OCI-LY1 (cell line): ENCODE results near the gene CREG2.
A peak's percentile ranks its signal among the peaks of the same experiment; 100 is the strongest.

Source experiments
- H2AFZ ChIP-seq: fragments of 200-600 bp; sonication (generic), shearing (Covaris generic); 2 replicates; pipeline ENCODE4 v1.6.0; 2014; ENCODE audit warnings: antibody characterized with exemption, mild to moderate bottlenecking, low read length
- H3F3A ChIP-seq: fragments of 200-600 bp; sonication (generic), shearing (Covaris generic); 2 replicates; pipeline ENCODE4 v1.6.0; 2014; ENCODE audit warnings: mild to moderate bottlenecking, antibody characterized with exemption, low read length, moderate library complexity; ENCODE audit not compliant: insufficient read depth
- H3K27ac ChIP-seq: fragments of 200-600 bp; sonication (generic); 2 replicates; pipeline ENCODE4 v1.5.1; 2014; ENCODE audit warnings: low read length, mixed run types, mild to moderate bottlenecking, low read depth; ENCODE audit not compliant: poor library complexity, severe bottlenecking
- H3K27me3 ChIP-seq: fragments of 200-600 bp; sonication (generic); 2 replicates; pipeline ENCODE4 v1.6.0; 2014; ENCODE audit warnings: antibody characterized with exemption, mild to moderate bottlenecking, low read length, moderate library complexity; ENCODE audit not compliant: insufficient read depth
- H3K36me3 ChIP-seq: fragments of 200-600 bp; sonication (generic); 2 replicates; pipeline ENCODE4 v1.6.1; 2014; ENCODE audit warnings: mild to moderate bottlenecking, antibody characterized with exemption, low read length, moderate library complexity, mixed read lengths; ENCODE audit not compliant: insufficient read depth
- H3K4me1 ChIP-seq: fragments of 200-600 bp; sonication (generic); 2 replicates; pipeline ENCODE4 v1.5.1; 2014; ENCODE audit warnings: mild to moderate bottlenecking, low read length, moderate library complexity; ENCODE audit not compliant: insufficient read depth, severe bottlenecking
- H3K4me2 ChIP-seq: fragments of 200-600 bp; sonication (generic), shearing (Covaris generic); 2 replicates; pipeline ENCODE4 v1.6.1; 2014; ENCODE audit warnings: low read length
- H3K4me3 ChIP-seq: fragments of 200-600 bp; sonication (generic); 2 replicates; pipeline ENCODE4 v1.5.1; 2014; ENCODE audit warnings: low read length, low read depth, mild to moderate bottlenecking, mixed read lengths; ENCODE audit not compliant: poor library complexity, severe bottlenecking
- H3K79me2 ChIP-seq: fragments of 200-600 bp; shearing (Covaris generic); 2 replicates; pipeline ENCODE4 v1.6.1; 2016; ENCODE audit warnings: mixed run types, low read length, mixed read lengths; ENCODE audit not compliant: insufficient read depth
- H3K9ac ChIP-seq: fragments of 200-600 bp; sonication (generic), shearing (Covaris generic); 2 replicates; pipeline ENCODE4 v1.6.1; 2014; ENCODE audit warnings: mild to moderate bottlenecking, low read length, mixed read lengths
- H3K9me2 ChIP-seq: fragments of 200-600 bp; sonication (generic), shearing (Covaris generic); 2 replicates; pipeline ENCODE4 v1.6.1; 2014; ENCODE audit warnings: low read depth, mild to moderate bottlenecking, low read length, mixed read lengths
- H3K9me3 ChIP-seq: fragments of 200-600 bp; shearing (Covaris generic); 2 replicates; pipeline ENCODE4 v1.6.1; 2014; ENCODE audit warnings: low read length, mixed read lengths
- H4K20me1 ChIP-seq: fragments of 200-600 bp; sonication (generic), shearing (Covaris generic); 2 replicates; pipeline ENCODE4 v1.6.0; 2016; ENCODE audit warnings: mild to moderate bottlenecking, low read length; ENCODE audit not compliant: insufficient read depth
- EZH2 ChIP-seq: fragments of 200-600 bp; sonication (generic), shearing (Covaris generic); IDR thresholded peaks from 2 replicates; pipeline ENCODE4 v1.8.0; 2017; ENCODE audit warnings: borderline replicate concordance, mixed run types, mild to moderate bottlenecking, antibody characterized with exemption, low read length, moderate library complexity, mixed read lengths
- TF ChIP-seq, protein P1 (sequence below): fragments of 200-600 bp; sonication (generic), shearing (Covaris generic); IDR thresholded peaks from 2 replicates; pipeline ENCODE4 v1.5.1; 2017; ENCODE audit warnings: mild to moderate bottlenecking, antibody characterized with exemption, low read length, moderate library complexity, mixed read lengths

The CREG2 gene

DNA sequence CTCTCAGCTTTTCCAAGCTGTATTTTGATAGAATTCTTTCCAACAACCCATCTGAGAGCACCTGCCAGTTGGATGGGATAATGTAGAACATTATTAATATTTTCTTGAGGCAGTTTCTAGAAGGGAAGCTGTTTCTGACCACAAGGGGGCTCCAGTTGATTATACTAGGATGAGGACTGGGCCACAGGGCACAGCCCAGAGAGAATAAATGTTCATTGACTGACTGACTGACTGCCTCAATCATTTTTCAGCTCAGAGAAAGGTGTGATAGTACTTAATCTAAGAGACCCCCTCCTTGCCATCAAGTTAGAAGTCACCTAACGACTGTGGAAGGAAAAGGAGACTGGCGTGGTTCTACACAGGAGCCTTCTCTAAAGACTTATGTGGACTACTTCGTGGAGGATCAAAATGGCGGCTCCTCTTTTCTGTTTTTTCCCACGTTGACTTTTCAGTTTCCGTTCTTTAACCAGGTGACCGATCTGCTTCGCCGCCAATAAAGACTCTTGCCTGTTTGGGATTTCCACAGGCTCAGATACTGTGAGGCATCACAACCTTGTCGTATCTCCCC lies 31.9 kb upstream of the CREG2 start:
- Histone ChIP-seq H3K4me2 (no peak overlapping the region), H3K9me3 (no peaks in the 10 kb centered on the region), H3K36me3 (no peaks in the 10 kb centered on the region), H3K9me2 (no peaks in the 10 kb centered on the region), H3K4me3 (no peak overlapping the region), H3K79me2 (no peaks in the 10 kb centered on the region), H3K27me3 (0 out of 2 replicates have a peak, but pooled peaks cover 8% of the 10 kb centered on the region), H3F3A (no peaks in the 10 kb centered on the region), H2AFZ (no peak overlapping the region), H3K4me1 (no peaks in the 10 kb centered on the region), H3K27ac (no peak overlapping the region), H3K9ac (no peak overlapping the region), H4K20me1 (no peaks in the 10 kb centered on the region)
- TF ChIP-seq, protein P1, sequence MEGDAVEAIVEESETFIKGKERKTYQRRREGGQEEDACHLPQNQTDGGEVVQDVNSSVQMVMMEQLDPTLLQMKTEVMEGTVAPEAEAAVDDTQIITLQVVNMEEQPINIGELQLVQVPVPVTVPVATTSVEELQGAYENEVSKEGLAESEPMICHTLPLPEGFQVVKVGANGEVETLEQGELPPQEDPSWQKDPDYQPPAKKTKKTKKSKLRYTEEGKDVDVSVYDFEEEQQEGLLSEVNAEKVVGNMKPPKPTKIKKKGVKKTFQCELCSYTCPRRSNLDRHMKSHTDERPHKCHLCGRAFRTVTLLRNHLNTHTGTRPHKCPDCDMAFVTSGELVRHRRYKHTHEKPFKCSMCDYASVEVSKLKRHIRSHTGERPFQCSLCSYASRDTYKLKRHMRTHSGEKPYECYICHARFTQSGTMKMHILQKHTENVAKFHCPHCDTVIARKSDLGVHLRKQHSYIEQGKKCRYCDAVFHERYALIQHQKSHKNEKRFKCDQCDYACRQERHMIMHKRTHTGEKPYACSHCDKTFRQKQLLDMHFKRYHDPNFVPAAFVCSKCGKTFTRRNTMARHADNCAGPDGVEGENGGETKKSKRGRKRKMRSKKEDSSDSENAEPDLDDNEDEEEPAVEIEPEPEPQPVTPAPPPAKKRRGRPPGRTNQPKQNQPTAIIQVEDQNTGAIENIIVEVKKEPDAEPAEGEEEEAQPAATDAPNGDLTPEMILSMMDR = peak; percentile 80
- TF ChIP-seq EZH2 = no peak

DNA sequence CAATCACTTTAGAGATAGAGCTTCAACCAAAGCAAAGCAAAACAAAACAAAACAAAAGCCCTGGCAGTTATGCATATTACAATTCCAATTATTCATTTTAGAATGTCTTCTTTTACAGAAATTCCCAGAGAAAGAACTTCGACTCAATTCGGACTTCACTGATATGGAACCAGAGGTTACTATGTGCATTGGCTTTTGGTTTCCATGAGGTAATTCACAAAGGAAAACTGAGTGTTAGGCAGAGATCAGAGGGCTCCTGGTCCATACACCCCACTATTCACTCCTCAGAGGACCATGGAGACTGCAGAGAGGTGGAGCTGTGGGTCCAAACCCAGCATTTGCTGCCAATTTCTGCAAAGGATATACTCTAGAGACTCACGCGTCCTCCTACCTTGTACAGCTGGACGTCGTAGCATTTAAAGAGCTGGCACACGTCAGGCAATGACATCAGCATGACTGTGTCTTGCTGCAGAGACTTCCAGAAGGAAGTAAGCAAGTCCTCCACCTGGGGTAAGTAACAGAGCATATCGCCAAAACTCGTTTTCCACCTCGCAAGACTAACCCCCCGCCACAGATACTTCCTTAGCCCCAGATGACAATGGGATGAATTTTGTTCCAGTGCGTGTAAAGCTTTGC lies 31.3 kb upstream of the CREG2 start:
- Histone ChIP-seq H3K9me3 (no peaks in the 10 kb centered on the region), H3K27me3 (0 out of 2 replicates have a peak, but pooled peaks cover 8% of the 10 kb centered on the region), H3K9me2 (no peaks in the 10 kb centered on the region), H2AFZ (no peak overlapping the region), H3K4me3 (no peak overlapping the region), H3F3A (no peaks in the 10 kb centered on the region), H3K27ac (no peak overlapping the region), H4K20me1 (no peaks in the 10 kb centered on the region), H3K79me2 (no peaks in the 10 kb centered on the region), H3K4me2 (no peak overlapping the region), H3K4me1 (no peaks in the 10 kb centered on the region), H3K36me3 (no peaks in the 10 kb centered on the region), H3K9ac (no peak overlapping the region)
- TF ChIP-seq, protein P1 = no peak
- no peak for TF ChIP-seq EZH2

DNA sequence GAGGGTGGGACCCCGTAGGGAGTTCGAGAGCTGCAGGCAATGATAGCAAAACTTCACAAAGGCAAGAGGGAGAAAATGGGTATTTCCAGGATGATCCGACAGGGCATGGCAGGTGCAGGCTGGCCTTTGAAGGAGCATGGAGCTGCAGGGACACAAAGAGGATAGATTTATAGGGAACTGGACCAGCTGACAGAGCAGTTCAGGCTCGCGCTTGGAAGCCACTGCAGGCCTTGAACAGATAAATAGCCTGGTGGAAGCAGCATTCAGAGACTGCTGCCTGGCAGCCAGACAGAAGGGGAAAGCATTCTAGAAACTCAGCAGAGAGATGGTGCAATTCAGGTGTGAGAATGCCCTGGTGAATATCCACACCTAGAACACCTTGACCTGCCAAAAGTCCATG lies 29.3 kb upstream of the CREG2 start:
- Histone ChIP-seq H3K27ac (no peak overlapping the region), H3K79me2 (no peaks in the 10 kb centered on the region)
- no peak for TF ChIP-seq EZH2
- TF ChIP-seq, protein P1 = no peak

More for the DNA sequence above, 29.3 kb upstream of the CREG2 start:
- H3K4me3 ChIP-seq = no peak overlapping the region
- H2AFZ ChIP-seq = no peak overlapping the region
- H3K4me1 ChIP-seq = no peaks in the 10 kb centered on the region
- H3K36me3 ChIP-seq = no peaks in the 10 kb centered on the region
- no peaks in the 10 kb centered on the region for H3K9me2 ChIP-seq
- H3K27me3 ChIP-seq = peaks cover 8% of the 10 kb centered on the region; the same call in 1 of the 2 replicates
- no peak overlapping the region for H3K4me2 ChIP-seq
- no peak overlapping the region for H3K9ac ChIP-seq
- H3F3A ChIP-seq = no peaks in the 10 kb centered on the region
- H3K9me3 ChIP-seq = no peaks in the 10 kb centered on the region
- no peaks in the 10 kb centered on the region for H4K20me1 ChIP-seq
